NB4 (cell line): ENCODE measurements around the gene DYSF.

Experiments
- DNase-seq: peaks from one replicate; pipeline ENCODE4 v3.0.0; 2010; ENCODE audit warnings: low read depth
- H3K4me3 ChIP-seq: one replicate; pipeline ENCODE4 v1.5.1; 2011; ENCODE audit warnings: mild to moderate bottlenecking, low read depth, low read length, moderate library complexity
- MYC ChIP-seq: IDR thresholded peaks from 2 replicates; pipeline ENCODE4 v1.6.1; 2011; ENCODE audit warnings: low read depth, low read length
- POLR2A ChIP-seq: IDR thresholded peaks from 2 replicates; pipeline ENCODE4 v1.6.1; 2011; ENCODE audit warnings: mild to moderate bottlenecking; ENCODE audit not compliant: insufficient read length; ENCODE audit errors: extremely low read depth
- TF ChIP-seq, protein P1 (sequence below): IDR thresholded peaks from one replicate; pipeline ENCODE4 v1.5.1; 2012; ENCODE audit warnings: low read depth, low read length
- TF ChIP-seq, protein P2 (sequence below): IDR thresholded peaks from 2 replicates; pipeline ENCODE4 v1.6.1; 2011; ENCODE audit warnings: low read depth, low read length

Gene DYSF

DNA sequence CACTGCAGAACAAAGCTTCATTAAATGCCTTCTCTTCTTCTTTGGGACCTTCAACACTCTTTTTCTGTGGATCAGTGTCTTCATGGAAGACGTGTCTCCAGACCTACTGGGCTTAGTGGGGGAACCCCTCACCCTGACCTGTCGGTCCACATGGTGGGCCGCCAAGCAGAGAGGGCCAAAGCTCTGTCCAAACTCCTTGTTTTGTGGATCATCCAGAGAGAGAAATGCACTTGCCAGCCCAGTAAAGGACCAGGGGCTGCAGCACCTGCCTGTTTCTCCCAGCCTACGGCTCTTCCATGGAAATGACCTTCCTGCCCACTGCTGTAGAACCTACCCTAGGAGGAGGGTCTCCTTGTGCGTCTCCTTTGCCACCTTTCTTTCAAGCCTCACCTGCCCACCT lies 25.9 kb downstream of the DYSF start:
- TF ChIP-seq, protein P1, sequence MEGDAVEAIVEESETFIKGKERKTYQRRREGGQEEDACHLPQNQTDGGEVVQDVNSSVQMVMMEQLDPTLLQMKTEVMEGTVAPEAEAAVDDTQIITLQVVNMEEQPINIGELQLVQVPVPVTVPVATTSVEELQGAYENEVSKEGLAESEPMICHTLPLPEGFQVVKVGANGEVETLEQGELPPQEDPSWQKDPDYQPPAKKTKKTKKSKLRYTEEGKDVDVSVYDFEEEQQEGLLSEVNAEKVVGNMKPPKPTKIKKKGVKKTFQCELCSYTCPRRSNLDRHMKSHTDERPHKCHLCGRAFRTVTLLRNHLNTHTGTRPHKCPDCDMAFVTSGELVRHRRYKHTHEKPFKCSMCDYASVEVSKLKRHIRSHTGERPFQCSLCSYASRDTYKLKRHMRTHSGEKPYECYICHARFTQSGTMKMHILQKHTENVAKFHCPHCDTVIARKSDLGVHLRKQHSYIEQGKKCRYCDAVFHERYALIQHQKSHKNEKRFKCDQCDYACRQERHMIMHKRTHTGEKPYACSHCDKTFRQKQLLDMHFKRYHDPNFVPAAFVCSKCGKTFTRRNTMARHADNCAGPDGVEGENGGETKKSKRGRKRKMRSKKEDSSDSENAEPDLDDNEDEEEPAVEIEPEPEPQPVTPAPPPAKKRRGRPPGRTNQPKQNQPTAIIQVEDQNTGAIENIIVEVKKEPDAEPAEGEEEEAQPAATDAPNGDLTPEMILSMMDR: no peak
- no peak for TF ChIP-seq MYC
- TF ChIP-seq, protein P2, sequence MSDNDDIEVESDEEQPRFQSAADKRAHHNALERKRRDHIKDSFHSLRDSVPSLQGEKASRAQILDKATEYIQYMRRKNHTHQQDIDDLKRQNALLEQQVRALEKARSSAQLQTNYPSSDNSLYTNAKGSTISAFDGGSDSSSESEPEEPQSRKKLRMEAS: no peak
- no peak for TF ChIP-seq POLR2A
- DNase-seq: no peak
- no peak overlapping the region for H3K4me3 ChIP-seq

DNA sequence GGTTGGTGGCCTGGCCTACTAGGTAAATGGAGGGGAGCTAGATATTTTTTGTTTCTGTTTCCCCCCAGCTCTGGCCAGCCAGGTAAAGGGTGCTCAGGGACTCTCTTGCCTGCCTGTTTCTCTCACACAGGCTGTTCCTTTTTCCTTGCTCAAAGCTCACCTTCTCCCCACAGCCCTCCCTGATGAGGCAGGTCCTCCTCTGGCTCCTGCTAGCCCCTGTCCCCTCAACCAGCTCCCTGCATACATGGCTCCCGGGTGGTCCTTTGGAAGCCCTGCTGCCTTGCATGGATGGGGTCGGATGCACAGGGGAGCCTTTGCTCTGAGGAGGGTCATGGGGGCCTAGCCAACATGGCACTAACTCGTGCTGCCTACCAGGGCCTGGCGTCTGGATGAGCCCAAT lies 27.8 kb downstream of the DYSF start:
- TF ChIP-seq, protein P1: no peak
- TF ChIP-seq, protein P2: no peak
- TF ChIP-seq MYC: no peak
- H3K4me3 ChIP-seq: no peak overlapping the region
- DNase-seq: no peak

DNA sequence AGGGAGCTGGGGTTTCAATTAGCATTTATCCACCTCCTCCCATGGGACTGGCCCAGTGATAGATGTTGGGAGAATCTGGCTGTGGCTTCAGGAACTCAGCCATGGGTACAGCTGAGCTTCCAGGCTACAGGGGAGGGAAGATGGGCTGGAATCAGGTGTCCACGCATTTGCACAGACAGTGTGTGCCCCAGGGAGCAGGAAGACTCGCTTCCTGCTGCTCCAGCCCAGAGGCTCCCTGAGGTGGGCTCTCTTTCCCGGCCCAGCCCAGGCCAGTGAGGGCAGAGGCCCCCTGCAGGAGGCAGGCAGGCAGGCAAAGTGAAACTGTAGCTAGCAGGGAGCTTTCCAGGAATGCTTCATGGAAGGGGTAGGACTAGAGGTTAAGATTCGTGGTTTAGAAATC lies 28.7 kb downstream of the DYSF start:
- TF ChIP-seq POLR2A: no peak
- TF ChIP-seq, protein P1: no peak
- TF ChIP-seq, protein P2: no peak
- no peak for TF ChIP-seq MYC
- no peak for DNase-seq
- no peak overlapping the region for H3K4me3 ChIP-seq

DNA sequence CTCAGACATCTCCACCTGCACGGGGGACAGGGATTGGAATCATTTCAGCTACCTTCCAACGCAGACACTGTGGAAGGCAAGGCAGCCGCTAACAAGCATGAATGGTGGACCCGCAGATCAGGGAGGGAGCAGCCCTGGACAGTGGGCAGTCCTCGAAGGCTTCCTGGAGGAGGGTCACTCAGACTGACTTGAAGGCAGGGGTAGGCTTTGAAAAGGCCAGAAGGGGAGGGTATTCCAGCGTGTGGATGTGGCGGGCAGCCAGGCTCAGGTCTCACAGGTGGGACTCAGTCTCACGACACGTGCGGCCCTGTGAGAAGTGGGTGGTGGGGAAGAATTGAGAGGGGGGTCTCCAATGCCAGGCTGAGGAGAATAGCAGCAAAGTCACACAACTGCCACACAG lies 29.9 kb downstream of the DYSF start:
- TF ChIP-seq POLR2A: no peak
- no peak for TF ChIP-seq MYC
- TF ChIP-seq, protein P1: no peak
- TF ChIP-seq, protein P2: no peak
- H3K4me3 ChIP-seq: no peak overlapping the region
- DNase-seq: no peak

DNA sequence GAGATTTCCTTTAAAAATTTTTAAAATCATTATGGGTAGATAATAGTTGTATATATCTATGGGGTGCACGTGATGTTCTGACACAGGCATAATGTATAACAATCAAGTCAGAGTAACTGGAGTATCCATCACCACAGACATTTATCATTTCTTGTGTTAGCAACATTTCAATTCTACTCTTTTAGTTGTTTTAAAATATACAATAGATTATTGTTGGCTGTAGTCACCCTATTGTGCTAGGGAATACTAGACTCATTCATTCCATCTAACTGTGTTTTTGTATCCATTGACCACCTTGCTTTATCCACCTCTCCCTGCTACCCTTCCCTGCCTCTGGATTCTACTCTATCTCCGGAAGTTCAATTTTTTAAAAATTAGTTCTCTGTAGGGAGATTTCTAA lies 31.0 kb downstream of the DYSF start:
- DNase-seq: no peak
- no peak overlapping the region for H3K4me3 ChIP-seq
- no peak for TF ChIP-seq MYC
- TF ChIP-seq, protein P2: no peak
- TF ChIP-seq, protein P1: no peak
- no peak for TF ChIP-seq POLR2A
